ENCODE data around the gene LRFN2. TPM values are rescaled to one million over a fixed set of nuclear protein-coding genes. Genes with fewer than 3 reads are reported as not detected.

The LRFN2 gene
- total RNA-seq, 1 donor from 2014 or later = not detected

- Histone ChIP-seq H3K4me3 (no peak overlapping the region), H3K36me3 (no peaks in the 10 kb centered on the region), H3K27me3 (ENCODE audit: low read depth) (peaks cover 68% of the 10 kb centered on the region), H3K27ac (replicated peaks) (no peak overlapping the region), H3K4me1 (no peaks in the 10 kb centered on the region), H3K9me3 (replicated peaks) (no peaks in the 10 kb centered on the region)
- TF ChIP-seq CTCF (IDR thresholded peaks at IDR 0.05; ENCODE audit: borderline replicate concordance) = no peak
- no peak for DNase-seq
- intact Hi-C loops (cut with micrococcal nuclease) = no loop called here
These were observed 144.6 kb downstream of the LRFN2 start for GRCh38 chr6:40442591-40442990.

DNA sequence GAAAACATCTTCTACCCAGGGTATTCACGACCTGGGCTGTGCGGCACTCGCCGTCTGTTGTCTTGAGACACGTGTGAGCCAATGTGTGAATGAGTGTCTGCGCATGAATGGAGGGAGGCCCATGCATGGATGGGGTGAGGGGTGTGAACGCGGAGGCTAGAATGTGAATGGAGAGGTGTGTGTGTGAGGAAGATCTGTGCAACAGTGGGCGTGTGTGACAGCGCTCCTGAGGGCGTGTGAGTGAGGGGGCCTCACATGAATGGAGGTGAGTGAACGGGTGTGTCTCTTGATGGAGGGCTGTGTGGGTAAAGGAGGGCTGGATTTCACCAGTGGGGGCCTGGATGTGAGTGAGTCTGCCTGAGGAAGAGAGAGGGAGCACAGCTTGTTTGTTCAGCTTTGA, 146.0 kb downstream of the LRFN2 start:
- no peaks in the 10 kb centered on the region for H3K36me3 ChIP-seq
- H3K27ac ChIP-seq (replicated peaks) = no peak overlapping the region
- peaks cover 68% of the 10 kb centered on the region for H3K27me3 ChIP-seq (ENCODE audit: low read depth)
- no peak for DNase-seq
- TF ChIP-seq CTCF (IDR thresholded peaks at IDR 0.05; ENCODE audit: borderline replicate concordance) = no peak
- intact Hi-C loops (cut with micrococcal nuclease) = no loop called here
- H3K4me3 ChIP-seq = no peak overlapping the region
- H3K4me1 ChIP-seq = no peaks in the 10 kb centered on the region
- no peaks in the 10 kb centered on the region for H3K9me3 ChIP-seq (replicated peaks)

DNA sequence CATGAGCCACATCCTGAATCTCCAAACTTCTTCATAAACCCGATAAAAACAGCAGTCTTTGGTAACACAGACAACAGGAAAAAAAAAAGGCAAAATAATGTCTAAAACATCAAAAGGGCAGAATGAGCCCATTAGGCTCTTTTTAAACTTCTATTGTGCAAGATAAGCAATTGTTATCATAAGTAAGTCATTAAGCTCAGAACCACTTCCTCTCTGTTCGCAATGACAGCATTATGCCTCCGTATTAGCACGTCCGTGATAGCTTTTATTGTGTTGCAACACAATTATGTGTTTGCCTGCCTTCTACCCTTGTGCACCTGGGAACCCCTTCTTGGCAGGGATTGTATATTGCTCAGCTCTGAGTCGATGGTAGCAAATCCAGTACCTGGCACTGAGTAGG, 147.1 kb downstream of the LRFN2 start:
- Histone ChIP-seq H3K4me3 (no peak overlapping the region), H3K27me3 (ENCODE audit: low read depth) (peaks cover 65% of the 10 kb centered on the region), H3K9me3 (replicated peaks) (no peaks in the 10 kb centered on the region), H3K27ac (replicated peaks) (no peak overlapping the region), H3K4me1 (no peaks in the 10 kb centered on the region), H3K36me3 (no peaks in the 10 kb centered on the region)
- no peak for DNase-seq
- no peak for TF ChIP-seq CTCF (IDR thresholded peaks at IDR 0.05; ENCODE audit: borderline replicate concordance)
- intact Hi-C loops (cut with micrococcal nuclease) = no loop called here

GRCh38 chr6:40439026-40439800, 148.0 kb downstream of the LRFN2 start:
- H3K27ac ChIP-seq (replicated peaks) = no peak overlapping the region
- no peaks in the 10 kb centered on the region for H3K36me3 ChIP-seq
- H3K4me1 ChIP-seq = no peaks in the 10 kb centered on the region
- no peak for DNase-seq
- intact Hi-C loops (cut with micrococcal nuclease) = no loop called here
- peaks cover 64% of the 10 kb centered on the region for H3K27me3 ChIP-seq (ENCODE audit: low read depth)
- H3K4me3 ChIP-seq = no peak overlapping the region
- H3K9me3 ChIP-seq (replicated peaks) = no peaks in the 10 kb centered on the region
- no peak for TF ChIP-seq CTCF (IDR thresholded peaks at IDR 0.05; ENCODE audit: borderline replicate concordance)

- no peaks in the 10 kb centered on the region for H3K36me3 ChIP-seq
- peaks cover 70% of the 10 kb centered on the region for H3K27me3 ChIP-seq (ENCODE audit: low read depth)
- H3K27ac ChIP-seq (replicated peaks) = no peak overlapping the region
- no peak overlapping the region for H3K4me3 ChIP-seq
- intact Hi-C loops (cut with micrococcal nuclease) = no loop called here
- no peak for TF ChIP-seq CTCF (IDR thresholded peaks at IDR 0.05; ENCODE audit: borderline replicate concordance)
- H3K4me1 ChIP-seq = no peaks in the 10 kb centered on the region
- DNase-seq = no peak
- no peaks in the 10 kb centered on the region for H3K9me3 ChIP-seq (replicated peaks)
These were observed 148.8 kb downstream of the LRFN2 start for GRCh38 chr6:40438246-40438887.

All from left ventricle myocardium inferior (tissue), 1 donor.